Thyroid gland (tissue), 4 donors: ENCODE results near the gene TOM1.

Experiments
- CTCF ChIP-seq, 6 experiments: fragments of 200-600 bp in 3 of 6; fragments of 450-650 bp in 3 of 6; sonication (generic) in 3 of 6; IDR thresholded peaks; one replicate each; pipeline ENCODE4 v1.5.1; 2016 to 2019; ENCODE audit warnings: antibody characterized with exemption in 6 of 6, mild to moderate bottlenecking in 2 of 6, inconsistent platforms in 1 of 6, moderate library complexity in 1 of 6
- POLR2A ChIP-seq, 2 donors: fragments of 450-650 bp; IDR thresholded peaks; one replicate each; pipeline ENCODE4 v1.6.1; 2017; ENCODE audit warnings: antibody characterized with exemption in 2 of 2, mild to moderate bottlenecking in 2 of 2, moderate library complexity in 1 of 2

DNA sequence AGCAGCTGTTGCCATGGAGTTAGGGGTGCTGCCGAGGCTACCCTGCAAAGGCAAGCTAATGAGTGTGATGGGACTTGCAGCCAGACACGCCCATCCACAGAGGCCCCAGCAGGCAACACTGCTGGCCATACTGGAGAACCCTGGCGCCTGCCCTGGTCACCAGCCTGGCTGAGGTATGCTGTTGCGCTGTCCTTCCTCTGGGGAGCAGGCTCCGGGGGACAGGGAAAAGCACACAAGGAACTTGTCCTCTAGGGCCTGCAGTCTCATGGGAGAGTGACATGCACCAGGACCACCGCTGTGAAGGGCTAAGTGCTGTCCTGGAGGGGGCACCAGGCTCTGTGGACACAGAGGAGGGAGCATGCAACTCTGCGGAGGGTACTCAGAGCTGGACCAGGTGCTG, 35.8 kb downstream of the TOM1 start:
- TF ChIP-seq CTCF (IDR thresholded peaks at IDR 0.05) = no peak
- TF ChIP-seq POLR2A (IDR thresholded peaks at IDR 0.05) = no peak
